ENCODE results near the gene VHLL. TPM values are rescaled to one million over a fixed set of nuclear protein-coding genes. Genes with fewer than 3 reads are reported as not detected.
"Not testable (repeated sequence)": the region's sequence is repeated elsewhere in the genome, so short reads cannot be mapped to it uniquely, and the experiment has no call there.

The VHLL gene
- under 1 TPM in 1 of 12 donors, not detected in 11; 0.27 TPM for polyA plus RNA-seq (ENCODE audit: insufficient read length in 12 of 12)
- long read RNA-seq, donor 1: 0 reads
- long read RNA-seq, donor 2: 0 reads
- long read RNA-seq, donor 3: 0 reads
- long read RNA-seq, donor 4: 0 reads
- long read RNA-seq, donor 5: 0 reads
- long read RNA-seq, donor 6: 0 reads
- long read RNA-seq, donor 7: 0 reads
- long read RNA-seq, donor 8: 0 reads
- long read RNA-seq, donor 9: 0 reads
- long read RNA-seq, donor 10: 0 reads
- long read RNA-seq, donor 11: 0 reads

GRCh38 chr1:156298852-156299357 lies at the start of gene VHLL:
Gene VHLL, minus strand, starts transcription at chr1:156299307. Its CDS starts 118 bp downstream, at chr1:156299189.
- no peak for DNase-seq

GRCh38 chr1:156347331-156347730 lies 48.2 kb upstream of the VHLL start:
- DNase-seq: no peak

- DNase-seq: no peak
Observed at GRCh38 chr1:156346636-156347035, 47.5 kb upstream of the VHLL start.

- DNase-seq: not testable (repeated sequence)
Observed at GRCh38 chr1:156346035-156346434, 46.9 kb upstream of the VHLL start.

GRCh38 chr1:156344409-156344808 lies 45.3 kb upstream of the VHLL start:
- no peak for DNase-seq

- no peak for DNase-seq
Observed at GRCh38 chr1:156342166-156342955, 43.3 kb upstream of the VHLL start.

GRCh38 chr1:156338180-156338976 lies 39.3 kb upstream of the VHLL start, which contains the start of the genes CCT3 and TSACC:
Gene CCT3, minus strand, starts transcription at chr1:156338292. Its CDS starts 108 bp downstream, at chr1:156338184.
Gene TSACC, plus strand, starts transcription at chr1:156338526. Its CDS starts 1,232 bp downstream, at chr1:156339758.
- peak; percentile 100 for DNase-seq

- no peak for DNase-seq
Observed at GRCh38 chr1:156337888-156338179, 38.7 kb upstream of the VHLL start.

- no peak for DNase-seq
Observed at GRCh38 chr1:156337052-156337887, 38.2 kb upstream of the VHLL start.

- no peak for DNase-seq
Observed at GRCh38 chr1:156336242-156336641, 37.1 kb upstream of the VHLL start.

- DNase-seq: not testable (repeated sequence)
Observed at GRCh38 chr1:156323179-156323578, 24.1 kb upstream of the VHLL start.

GRCh38 chr1:156320560-156320959 lies 21.5 kb upstream of the VHLL start:
- no peak for DNase-seq

GRCh38 chr1:156319664-156320063 lies 20.6 kb upstream of the VHLL start:
- peak; percentile 8 for DNase-seq

GRCh38 chr1:156316909-156317308 lies 17.8 kb upstream of the VHLL start:
- DNase-seq: no peak

- DNase-seq: no peak
Observed at GRCh38 chr1:156310962-156311361, 11.9 kb upstream of the VHLL start.

GRCh38 chr1:156308078-156308477 lies 9.0 kb upstream of the VHLL start:
- DNase-seq: no peak

- no peak for DNase-seq
Observed at GRCh38 chr1:156305215-156305614, 6.1 kb upstream of the VHLL start.

- no peak for DNase-seq
Observed at GRCh38 chr1:156303241-156303640, 4.1 kb upstream of the VHLL start.

GRCh38 chr1:156295391-156295947 lies 3.6 kb downstream of the VHLL start, which contains the start of gene GLMP:
Gene GLMP, minus strand, starts transcription at chr1:156295679. Its CDS starts 34 bp downstream, at chr1:156295645.
- peak; percentile 85 for DNase-seq

GRCh38 chr1:156293895-156294294 lies 5.2 kb downstream of the VHLL start:
- DNase-seq: no peak

- no peak for DNase-seq
Observed at GRCh38 chr1:156293098-156293434, 6.0 kb downstream of the VHLL start.

Measured in muscle of arm (tissue), 14 donors.